ENCODE measurements around the gene SORCS2. TPM values are rescaled to one million over a fixed set of nuclear protein-coding genes. Genes with fewer than 3 reads are reported as not detected.

SORCS2 gene
- total and polyA plus RNA-seq, 2 experiments from 2014 or later = 0.38 to 1.4 TPM

- no peak for TF ChIP-seq EZH2 (IDR thresholded peaks at IDR 0.05; ENCODE audit: insufficient read depth, poor library complexity, severe bottlenecking)
- no peak for TF ChIP-seq EZH2phosphoT487 (IDR thresholded peaks at IDR 0.05; ENCODE audit: insufficient read depth, low read depth)
- Histone ChIP-seq H3K9ac (no peak overlapping the region), H3K36me3 (ENCODE audit: low read depth) (no peaks in the 10 kb centered on the region), H3K9me2 (ENCODE audit: insufficient read depth) (no peaks in the 10 kb centered on the region), H3K9me3 (ENCODE audit: low read depth) (no peaks in the 10 kb centered on the region), H3K27me3 (replicated peaks; ENCODE audit: insufficient read depth) (no peaks in the 10 kb centered on the region), H3K4me3 (no peak overlapping the region), H4K20me1 (ENCODE audit: insufficient read depth) (no peaks in the 10 kb centered on the region), H3F3A (ENCODE audit: insufficient read depth) (no peaks in the 10 kb centered on the region), H3K27ac (no peak overlapping the region), H3K4me1 (ENCODE audit: insufficient read depth) (no peaks in the 10 kb centered on the region), H3K79me2 (ENCODE audit: insufficient read depth) (no peaks in the 10 kb centered on the region), H3K4me2 (ENCODE audit: unreplicated experiment) (no peak overlapping the region), H2AFZ (no peak overlapping the region)
- in situ Hi-C loops (cut with MboI) = no loop called here
- DNase-seq = no peak
- 74 to 77% methylated on average over 19 to 23 of the region's 23 CpGs for WGBS, 2 experiments (ENCODE audit: low coverage in 1 of 2, low lambda C conversion rate in 2 of 2, missing lambda C conversion rate in 2 of 2)
These were observed 240.4 kb downstream of the SORCS2 start for GRCh38 chr4:7432531-7433375.

DNA sequence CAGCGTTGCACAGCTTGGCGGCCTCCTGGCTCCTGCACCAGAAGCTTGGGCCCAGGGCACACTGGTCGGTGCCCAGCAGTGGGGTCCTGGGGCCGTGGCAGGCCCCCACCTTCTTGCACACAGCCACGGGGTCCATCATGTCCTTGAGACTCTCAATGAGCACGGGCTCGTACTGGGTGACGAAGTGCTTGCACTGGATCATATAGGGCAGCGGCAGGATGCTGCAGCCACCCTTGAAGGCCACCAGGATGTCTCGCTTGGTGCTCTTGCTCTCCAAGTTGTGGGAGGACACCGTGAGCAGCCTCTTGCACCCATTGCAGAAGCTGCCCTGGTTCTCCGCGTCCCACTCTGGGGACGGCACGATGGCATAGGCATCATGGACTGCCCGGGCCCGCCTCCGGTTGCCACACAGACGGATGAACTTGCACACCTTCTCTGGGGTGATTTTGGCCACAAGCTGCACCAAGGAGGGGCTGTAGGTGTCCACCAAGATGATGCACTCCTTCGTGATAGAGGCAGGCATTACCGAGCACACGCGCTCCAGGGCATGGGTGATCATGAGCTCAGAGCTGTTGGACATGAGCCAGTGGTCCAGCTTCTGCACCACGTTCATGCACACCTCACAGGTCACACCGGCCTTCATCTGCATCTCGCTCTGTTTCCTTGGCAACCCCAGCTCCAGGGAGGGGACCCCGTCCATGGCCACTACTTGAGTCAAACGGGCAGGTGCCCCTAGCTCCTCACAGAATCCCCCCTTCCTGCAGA lies 241.2 kb downstream of the SORCS2 start:
- no peak for TF ChIP-seq EZH2 (IDR thresholded peaks at IDR 0.05; ENCODE audit: insufficient read depth, poor library complexity, severe bottlenecking)
- in situ Hi-C loops (cut with MboI) = no loop called here
- no peaks in the 10 kb centered on the region for H3K79me2 ChIP-seq (ENCODE audit: insufficient read depth)
- no peaks in the 10 kb centered on the region for H3K36me3 ChIP-seq (ENCODE audit: low read depth)
- no peak overlapping the region for H2AFZ ChIP-seq
- H3K27ac ChIP-seq = no peak overlapping the region
- H3K4me3 ChIP-seq = no peak overlapping the region
- DNase-seq = no peak
- no peak overlapping the region for H3K4me2 ChIP-seq (ENCODE audit: unreplicated experiment)
- H3K9me2 ChIP-seq (ENCODE audit: insufficient read depth) = no peaks in the 10 kb centered on the region
- no peaks in the 10 kb centered on the region for H3K9me3 ChIP-seq (ENCODE audit: low read depth)
- no peaks in the 10 kb centered on the region for H3F3A ChIP-seq (ENCODE audit: insufficient read depth)
- WGBS, 2 experiments (ENCODE audit: low coverage in 1 of 2, low lambda C conversion rate in 2 of 2, missing lambda C conversion rate in 2 of 2) = 76 to 77% methylated on average over 28 of the region's 28 CpGs
- no peaks in the 10 kb centered on the region for H3K4me1 ChIP-seq (ENCODE audit: insufficient read depth)
- H3K27me3 ChIP-seq (replicated peaks; ENCODE audit: insufficient read depth) = peaks cover 7% of the 10 kb centered on the region
- H3K9ac ChIP-seq = no peak overlapping the region
- no peaks in the 10 kb centered on the region for H4K20me1 ChIP-seq (ENCODE audit: insufficient read depth)

DNA sequence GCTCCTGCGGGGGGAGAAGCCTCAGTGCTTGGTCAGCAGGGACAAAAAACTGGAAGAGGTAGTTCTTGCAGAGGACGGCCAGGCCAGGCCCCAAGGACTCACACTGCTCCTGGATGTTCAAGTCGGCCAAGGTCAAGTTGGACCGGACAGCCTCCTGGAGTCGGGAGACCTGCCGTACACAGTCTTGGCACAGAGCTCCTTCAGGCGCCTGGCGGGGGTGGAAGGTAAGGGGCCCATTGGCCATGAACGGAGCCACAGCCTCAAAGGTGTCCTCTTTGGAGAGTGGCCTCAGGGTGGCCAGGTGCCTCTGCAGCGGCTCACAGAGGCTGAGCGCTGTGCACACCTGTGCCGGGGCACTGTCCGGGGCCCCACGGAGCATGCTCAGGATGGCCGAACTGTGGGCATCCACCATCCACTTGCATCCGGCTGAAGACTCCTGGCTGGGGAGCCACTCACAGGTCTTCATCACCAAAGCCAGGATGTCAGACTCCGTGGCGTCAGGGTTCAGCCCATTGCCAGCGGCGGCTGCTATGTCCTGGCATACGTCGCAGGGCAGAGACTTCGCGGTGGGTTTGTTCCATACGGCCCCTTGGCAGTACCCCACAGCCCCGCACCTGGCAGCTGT lies 241.9 kb downstream of the SORCS2 start:
- Histone ChIP-seq H3K4me1 (ENCODE audit: insufficient read depth) (no peaks in the 10 kb centered on the region), H3K4me2 (ENCODE audit: unreplicated experiment) (no peak overlapping the region), H3F3A (ENCODE audit: insufficient read depth) (no peaks in the 10 kb centered on the region), H3K27me3 (replicated peaks; ENCODE audit: insufficient read depth) (peaks cover 10% of the 10 kb centered on the region), H3K27ac (no peak overlapping the region), H3K9ac (no peak overlapping the region), H3K4me3 (no peak overlapping the region), H3K9me3 (ENCODE audit: low read depth) (no peaks in the 10 kb centered on the region), H4K20me1 (ENCODE audit: insufficient read depth) (no peaks in the 10 kb centered on the region), H3K79me2 (ENCODE audit: insufficient read depth) (no peaks in the 10 kb centered on the region), H2AFZ (no peak overlapping the region), H3K9me2 (ENCODE audit: insufficient read depth) (no peaks in the 10 kb centered on the region), H3K36me3 (ENCODE audit: low read depth) (no peaks in the 10 kb centered on the region)
- no peak for TF ChIP-seq EZH2phosphoT487 (IDR thresholded peaks at IDR 0.05; ENCODE audit: insufficient read depth, low read depth)
- TF ChIP-seq EZH2 (IDR thresholded peaks at IDR 0.05; ENCODE audit: insufficient read depth, poor library complexity, severe bottlenecking) = no peak
- WGBS, 2 experiments (ENCODE audit: low coverage in 1 of 2, low lambda C conversion rate in 2 of 2, missing lambda C conversion rate in 2 of 2) = 80 to 82% methylated on average over 26 of the region's 26 CpGs
- no peak for DNase-seq
- in situ Hi-C loops (cut with MboI) = no loop called here

DNA sequence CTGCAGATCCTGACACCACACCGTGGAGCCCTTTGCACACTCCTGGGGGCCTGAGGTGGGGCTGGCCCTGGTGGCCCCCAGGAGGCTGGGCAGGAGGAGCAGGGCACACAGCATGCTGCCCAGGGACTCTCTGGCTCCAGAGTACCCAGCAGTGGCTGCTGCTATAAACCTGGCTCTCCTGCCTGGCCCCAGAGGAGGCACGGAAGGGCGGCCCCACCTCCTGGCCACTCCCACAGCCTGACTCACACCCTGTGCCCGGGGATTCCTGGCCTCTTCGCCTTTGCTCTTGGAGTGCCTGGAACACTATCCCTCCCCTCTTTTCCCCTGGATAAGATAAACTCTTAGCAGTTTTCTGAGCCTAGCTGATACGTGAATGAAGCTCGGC lies 242.4 kb downstream of the SORCS2 start, which contains the start of gene PSAPL1:
Gene PSAPL1, minus strand, starts transcription at position 165 of the 385 bp plus-strand sequence. Its CDS starts 51 bp downstream, at position 114.
- 17 to 24% methylated on average over 7 of the region's 7 CpGs for WGBS, 2 experiments (ENCODE audit: low coverage in 1 of 2, low lambda C conversion rate in 2 of 2, missing lambda C conversion rate in 2 of 2)

More for the DNA sequence above, 242.4 kb downstream of the SORCS2 start, which contains the start of gene PSAPL1:
- H3F3A ChIP-seq (ENCODE audit: insufficient read depth) = no peaks in the 10 kb centered on the region
- peak; percentile 61 for DNase-seq
- no peak within 1 kb of the TSS for H3K4me3 ChIP-seq
- H3K36me3 ChIP-seq (ENCODE audit: low read depth) = no peaks in the 10 kb centered on the region
- H3K9me2 ChIP-seq (ENCODE audit: insufficient read depth) = no peaks in the 10 kb centered on the region
- no peaks in the 10 kb centered on the region for H4K20me1 ChIP-seq (ENCODE audit: insufficient read depth)
- H3K27ac ChIP-seq = no peak within 1 kb of the TSS
- no peaks in the 10 kb centered on the region for H3K79me2 ChIP-seq (ENCODE audit: insufficient read depth)
- no peaks in the 10 kb centered on the region for H3K9me3 ChIP-seq (ENCODE audit: low read depth)
- TF ChIP-seq EZH2phosphoT487 (IDR thresholded peaks at IDR 0.05; ENCODE audit: insufficient read depth, low read depth) (no peak), EZH2 (IDR thresholded peaks at IDR 0.05; ENCODE audit: insufficient read depth, poor library complexity, severe bottlenecking) (no peak)
- H3K4me2 ChIP-seq (ENCODE audit: unreplicated experiment) = no peak within 1 kb of the TSS
- H3K4me1 ChIP-seq (ENCODE audit: insufficient read depth) = no peaks in the 10 kb centered on the region
- no peak within 1 kb of the TSS for H2AFZ ChIP-seq
- H3K9ac ChIP-seq = no peak within 1 kb of the TSS
- H3K27me3 ChIP-seq (replicated peaks; ENCODE audit: insufficient read depth) = peaks cover 10% of the 10 kb centered on the region
- in situ Hi-C loops (cut with MboI) = no loop called here

Data from GM23248 (cell line).